Neural cell (in vitro differentiated cells): ENCODE results near the gene ACP4. TPM values are rescaled to one million over a fixed set of nuclear protein-coding genes. Genes with fewer than 3 reads are reported as not detected.

Source experiments
- H2AFZ ChIP-seq: fragments of 200-600, 300-800 bp; sonication (generic), shearing (Covaris generic); 2 replicates; pipeline ENCODE4 v1.6.0; 2014; ENCODE audit warnings: low read depth, mild to moderate bottlenecking, antibody characterized with exemption, low read length, moderate library complexity
- H3F3A ChIP-seq: fragments of 200-600 bp; shearing (Covaris generic); 2 replicates; pipeline ENCODE4 v1.6.1; 2016; ENCODE audit warnings: mild to moderate bottlenecking, moderate library complexity, mixed read lengths, antibody characterized with exemption, low read length; ENCODE audit not compliant: insufficient read depth, poor library complexity, severe bottlenecking
- H3K27ac ChIP-seq: fragments of 200-600, 300-800 bp; sonication (generic), shearing (Covaris generic); 2 replicates; pipeline ENCODE4 v1.5.1; 2014; ENCODE audit warnings: mild to moderate bottlenecking, low read length, moderate library complexity
- H3K27me3 ChIP-seq: fragments of 300-800, 200-600 bp; sonication (generic), shearing (Covaris generic); 2 replicates; pipeline ENCODE4 v1.6.0; 2014; ENCODE audit warnings: mild to moderate bottlenecking, low read depth, low read length, moderate library complexity; ENCODE audit not compliant: insufficient read depth
- H3K36me3 ChIP-seq: fragments of 300-800, 200-600 bp; sonication (generic), shearing (Covaris generic); 2 replicates; pipeline ENCODE4 v1.5.1; 2014; ENCODE audit warnings: mild to moderate bottlenecking, antibody characterized with exemption, low read length, moderate library complexity; ENCODE audit not compliant: insufficient read depth
- H3K4me2 ChIP-seq: fragments of 300-800, 200-600 bp; sonication (generic), shearing (Covaris generic); 2 replicates; pipeline ENCODE4 v1.6.0; 2014; ENCODE audit warnings: mild to moderate bottlenecking, low read length
- H3K4me3 ChIP-seq: fragments of 300-800, 200-600 bp; sonication (generic), shearing (Covaris generic); 2 replicates; pipeline ENCODE4 v1.5.1; 2014; ENCODE audit warnings: mild to moderate bottlenecking, low read length, moderate library complexity
- H3K79me2 ChIP-seq: fragments of 200-600 bp; shearing (Covaris generic); replicated peaks from 2 replicates; pipeline ENCODE4 v1.6.0; 2014; ENCODE audit warnings: mild to moderate bottlenecking, low read length, moderate library complexity; ENCODE audit not compliant: insufficient read depth
- H3K9ac ChIP-seq: fragments of 300-800, 200-600 bp; sonication (generic), shearing (Covaris generic); 2 replicates; pipeline ENCODE4 v1.6.1; 2016; ENCODE audit warnings: mild to moderate bottlenecking, low read length, mixed read lengths
- H3K9me2 ChIP-seq: fragments of 200-600 bp; shearing (Covaris generic); 2 replicates; pipeline ENCODE4 v1.6.1; 2016; ENCODE audit warnings: mild to moderate bottlenecking, low read length, mixed read lengths; ENCODE audit not compliant: insufficient read depth
- H3K9me3 ChIP-seq: fragments of 200-600, 300-800 bp; sonication (generic), shearing (Covaris generic); 2 replicates; pipeline ENCODE4 v1.6.1; 2016; ENCODE audit warnings: mild to moderate bottlenecking, mixed run types, low read length, moderate library complexity, mixed read lengths
- H4K20me1 ChIP-seq: fragments of 200-600 bp; shearing (Covaris generic); 2 replicates; pipeline ENCODE4 v1.6.1; 2016; ENCODE audit warnings: mild to moderate bottlenecking, mixed run types; ENCODE audit not compliant: insufficient read depth
- CTCF ChIP-seq: fragments of 450-650 bp; IDR thresholded peaks from 2 replicates; pipeline ENCODE4 v1.5.1; 2014; ENCODE audit warnings: antibody characterized with exemption, mild to moderate bottlenecking, moderate library complexity; ENCODE audit not compliant: poor library complexity, severe bottlenecking
- EP300 ChIP-seq: fragments of 450-650 bp; conservative IDR thresholded peaks from 2 replicates; pipeline ENCODE4 v1.6.1; 2014; ENCODE audit warnings: antibody characterized with exemption, mild to moderate bottlenecking, moderate library complexity; ENCODE audit not compliant: poor library complexity, severe bottlenecking
- EZH2 ChIP-seq: fragments of 200-600, 300-800 bp; shearing (Covaris generic), sonication (generic); IDR thresholded peaks from 2 replicates; pipeline ENCODE4 v1.6.1; 2014; ENCODE audit warnings: antibody characterized with exemption, low read length, borderline replicate concordance, mild to moderate bottlenecking; ENCODE audit not compliant: insufficient read depth, poor library complexity, severe bottlenecking
- MXI1 ChIP-seq: fragments of 450-650 bp; conservative IDR thresholded peaks from 2 replicates; pipeline ENCODE4 v1.6.1; 2014; ENCODE audit warnings: antibody characterized with exemption, mild to moderate bottlenecking; ENCODE audit not compliant: poor library complexity, severe bottlenecking
- POLR2AphosphoS5 ChIP-seq: IDR thresholded peaks from 2 replicates; pipeline ENCODE4 v1.6.1; 2012
- RAD21 ChIP-seq: fragments of 450-650 bp; conservative IDR thresholded peaks from 2 replicates; pipeline ENCODE4 v1.6.1; 2014; ENCODE audit warnings: antibody characterized with exemption, mild to moderate bottlenecking, moderate library complexity
- REST ChIP-seq: IDR thresholded peaks from 2 replicates; pipeline ENCODE4 v1.6.1; 2012; ENCODE audit warnings: borderline replicate concordance
- SMC3 ChIP-seq: fragments of 450-650 bp; conservative IDR thresholded peaks from 2 replicates; pipeline ENCODE4 v1.6.1; 2014; ENCODE audit warnings: antibody characterized with exemption, mild to moderate bottlenecking, moderate library complexity; ENCODE audit not compliant: poor library complexity
- TAF1 ChIP-seq: IDR thresholded peaks from 2 replicates; pipeline ENCODE4 v1.6.1; 2012; ENCODE audit warnings: low read depth
- polyA plus RNA-seq: library from polyadenylated mRNA; depleted of rRNA; stranded (reverse); fragments of >200 nt; gene quantifications from 2 replicates; pipeline ENCODE4 v1.2.3, GENCODE V29; 2014

ACP4 gene
- polyA plus RNA-seq, 1 donor from 2014 or later: not detected

GRCh38 chr19:50797781-50798658 lies 7.8 kb downstream of the ACP4 start:
- Histone ChIP-seq H3K9me2 (no peaks in the 10 kb centered on the region), H4K20me1 (no peaks in the 10 kb centered on the region), H3K79me2 (peaks cover 12% of the 10 kb centered on the region), H3K27ac (no peak overlapping the region), H3K9me3 (no peaks in the 10 kb centered on the region), H3K27me3 (no peaks in the 10 kb centered on the region), H3K36me3 (no peaks in the 10 kb centered on the region), H3F3A (no peaks in the 10 kb centered on the region), H2AFZ (no peak overlapping the region), H3K4me2 (no peak overlapping the region), H3K9ac (no peak overlapping the region), H3K4me3 (no peak overlapping the region)
- TF ChIP-seq SMC3 (no peak), MXI1 (no peak), EP300 (no peak)

- Histone ChIP-seq H3F3A (no peaks in the 10 kb centered on the region), H4K20me1 (no peaks in the 10 kb centered on the region), H3K9ac (no peak overlapping the region), H3K36me3 (no peaks in the 10 kb centered on the region), H3K79me2 (peaks cover 21% of the 10 kb centered on the region), H3K9me3 (no peaks in the 10 kb centered on the region), H3K27me3 (no peaks in the 10 kb centered on the region), H3K9me2 (no peaks in the 10 kb centered on the region), H3K4me3 (no peak overlapping the region), H2AFZ (no peak overlapping the region), H3K4me2 (no peak overlapping the region), H3K27ac (no peak overlapping the region)
- no peak for TF ChIP-seq EZH2
Observed at GRCh38 chr19:50798659-50799546, 8.7 kb downstream of the ACP4 start.

GRCh38 chr19:50799547-50799851 lies 9.3 kb downstream of the ACP4 start:
- peaks cover 22% of the 10 kb centered on the region for H3K79me2 ChIP-seq
- H3K36me3 ChIP-seq: no peaks in the 10 kb centered on the region
- no peaks in the 10 kb centered on the region for H3F3A ChIP-seq
- no peak for TF ChIP-seq POLR2AphosphoS5
- no peak for TF ChIP-seq EP300
- no peak for TF ChIP-seq RAD21
- no peak for TF ChIP-seq REST
- TF ChIP-seq MXI1: no peak
- no peak for TF ChIP-seq TAF1
- TF ChIP-seq EZH2: no peak
- TF ChIP-seq CTCF: no peak
- TF ChIP-seq SMC3: no peak
- H2AFZ ChIP-seq: no peak overlapping the region
- no peak overlapping the region for H3K9ac ChIP-seq
- H3K4me2 ChIP-seq: no peak overlapping the region
- H3K27me3 ChIP-seq: no peaks in the 10 kb centered on the region
- H4K20me1 ChIP-seq: no peaks in the 10 kb centered on the region
- no peak overlapping the region for H3K27ac ChIP-seq
- H3K9me2 ChIP-seq: no peaks in the 10 kb centered on the region
- H3K4me3 ChIP-seq: no peak overlapping the region
- no peaks in the 10 kb centered on the region for H3K9me3 ChIP-seq
